B cell (primary cell): ENCODE results near the gene DNAJB1. TPM values are rescaled to one million over a fixed set of nuclear protein-coding genes. Genes with fewer than 3 reads are reported as not detected.

Experiments
- ATAC-seq: fragments of 200-7000 bp; cut with Tn5 transposase; one replicate; pipeline ENCODE4 v1.10.0; 2021; ENCODE audit warnings: low read depth, mild to moderate bottlenecking, moderate number of reproducible peaks, moderate library complexity
- CTCF ChIA-PET: fragments of 350-600 bp; sonication (Branson Sonifier 250); formaldehyde crosslinking; loops from one replicate; lab custom pipeline; 2021; ENCODE audit warnings: antibody characterized with exemption, inconsistent platforms; lab: Charles Lee
- POLR2A ChIA-PET: fragments of 350-600 bp; sonication (Branson Sonifier 250); formaldehyde crosslinking; loops from one replicate; lab custom pipeline; 2021; ENCODE audit warnings: antibody characterized with exemption; lab: Charles Lee
- DNase-seq: peaks from one replicate; pipeline ENCODE4 v3.0.0; 2013
- H2AFZ ChIP-seq: 2 replicates; pipeline ENCODE4 v1.6.1; 2012; ENCODE audit warnings: mild to moderate bottlenecking, low read depth, low read length; ENCODE audit not compliant: insufficient read depth, poor library complexity, severe bottlenecking
- H3K27ac ChIP-seq, 2 donors: 1 replicate in 1 of 2; 2 replicates in 1 of 2; pipeline ENCODE4 v1.5.1; 2012 to 2013; ENCODE audit warnings: low read length in 2 of 2, mild to moderate bottlenecking in 2 of 2, moderate library complexity in 1 of 2
- H3K27me3 ChIP-seq, 4 experiments: fragments of 200-600 bp in 1 of 4; sonication (generic) in 1 of 4; replicated peaks in 1 of 4; 1 replicate in 2 of 4; 2 replicates in 2 of 4; pipeline versions ENCODE4 v1.6.1 to v1.7.0; 2013 to 2016; ENCODE audit warnings: low read length in 3 of 4, mild to moderate bottlenecking in 2 of 4, mixed read lengths in 1 of 4, moderate library complexity in 1 of 4; ENCODE audit not compliant: insufficient read depth in 4 of 4, control insufficient read depth in 3 of 4; ENCODE audit errors: control extremely low read depth in 1 of 4
- H3K36me3 ChIP-seq, 2 experiments: replicated peaks in 1 of 2; 1 replicate in 1 of 2; 2 replicates in 1 of 2; pipeline versions ENCODE4 v1.6.1 to v1.7.1; 2013; ENCODE audit warnings: low read length in 1 of 2; ENCODE audit not compliant: insufficient read depth in 2 of 2, control insufficient read depth in 1 of 2; ENCODE audit errors: control extremely low read depth in 1 of 2, extremely low read depth in 1 of 2
- H3K4me1 ChIP-seq, 2 donors: fragments of 200-600 bp in 1 of 2; sonication (generic) in 1 of 2; 1 replicate in 1 of 2; 2 replicates in 1 of 2; pipeline versions ENCODE4 v1.5.1 to v1.6.1; 2013 to 2017; ENCODE audit warnings: low read length in 2 of 2; ENCODE audit not compliant: control insufficient read depth in 2 of 2, insufficient read depth in 2 of 2
- H3K4me2 ChIP-seq: replicated peaks from 2 replicates; pipeline ENCODE3; 2012; ENCODE audit warnings: mild to moderate bottlenecking, low read depth, low read length; ENCODE audit not compliant: poor library complexity, severe bottlenecking
- H3K4me3 ChIP-seq, 5 experiments: fragments of 200-600 bp in 1 of 5; sonication (generic) in 1 of 5; 1 replicate in 3 of 5; 2 replicates in 2 of 5; pipeline versions ENCODE4 v1.5.1 to v1.7.0; 2011 to 2016; ENCODE audit warnings: low read length in 4 of 5, mild to moderate bottlenecking in 4 of 5, low read depth in 2 of 5, control low read depth in 1 of 5, moderate library complexity in 1 of 5; ENCODE audit not compliant: insufficient read depth in 1 of 5; ENCODE audit errors: control extremely low read depth in 1 of 5, extremely low read depth in 1 of 5
- H3K79me2 ChIP-seq: fragments of 200-600 bp; sonication (generic); one replicate; pipeline ENCODE4 v1.6.0; 2016; ENCODE audit warnings: low read length; ENCODE audit not compliant: control insufficient read depth, insufficient read depth
- H3K9ac ChIP-seq: fragments of 200-600 bp; sonication (generic); 2 replicates; pipeline ENCODE4 v1.6.1; 2017; ENCODE audit warnings: mild to moderate bottlenecking, low read length, moderate library complexity
- H3K9me3 ChIP-seq, 3 donors: one replicate each; pipeline versions ENCODE4 v1.6.1 to v1.7.1; 2013; ENCODE audit warnings: low read length in 2 of 3; ENCODE audit not compliant: control insufficient read depth in 2 of 3, insufficient read depth in 1 of 3; ENCODE audit errors: control extremely low read depth in 1 of 3
- H4K20me1 ChIP-seq: 2 replicates; pipeline ENCODE4 v1.6.0; 2012; ENCODE audit warnings: mild to moderate bottlenecking, low read length; ENCODE audit not compliant: insufficient read depth, control insufficient read depth, poor library complexity, severe bottlenecking
- H3K27ac Mint-ChIP-seq: one replicate; pipeline ENCODE4 v1.8.0; 2021; ENCODE audit warnings: mixed read lengths
- H3K27me3 Mint-ChIP-seq: one replicate; pipeline ENCODE4 v1.8.0; 2021; ENCODE audit warnings: mixed read lengths
- H3K4me1 Mint-ChIP-seq: one replicate; pipeline ENCODE4 v1.8.0; 2021; ENCODE audit warnings: mixed read lengths
- H3K4me3 Mint-ChIP-seq: one replicate; pipeline ENCODE4 v1.8.0; 2021; ENCODE audit warnings: mixed read lengths
- H3K9me3 Mint-ChIP-seq: one replicate; pipeline ENCODE4 v1.8.0; 2022; ENCODE audit warnings: mixed read lengths; ENCODE audit not compliant: insufficient read depth
- CTCF ChIP-seq: fragments of 200-600 bp; IDR thresholded peaks from one replicate; pipeline ENCODE4 v1.8.0; 2022; ENCODE audit warnings: antibody characterized with exemption, mild to moderate bottlenecking
- EZH2 ChIP-seq: IDR thresholded peaks from 2 replicates; pipeline ENCODE4 v1.6.1; 2012; ENCODE audit warnings: borderline replicate concordance, low read depth, mild to moderate bottlenecking, moderate library complexity, low read length; ENCODE audit not compliant: insufficient read depth, poor library complexity, severe bottlenecking
- WGBS: methylation state at CpG from one replicate; pipeline ENCODE4 v1.1.5; 2013; ENCODE audit warnings: missing lambda C conversion rate; ENCODE audit not compliant: insufficient coverage; 5-methylcytosine and 5-hydroxymethylcytosine counted together
- intact Hi-C: fragments of 100-400 bp; cut with micrococcal nuclease; formaldehyde crosslinking; loops from one replicate; pipeline ENCODE4 v1.10.0; 2022
- polyA plus RNA-seq: library from polyadenylated mRNA; depleted of rRNA; stranded (reverse); fragments of >200 nt; gene quantifications from 2 replicates; pipeline ENCODE4 v1.2.3, GENCODE V29; 2012
- total RNA-seq, 2 donors: library from RNA; stranded (reverse); fragments of 120-200 nt in 1 of 2; gene quantifications; 1 replicate in 1 of 2; 2 replicates in 1 of 2; pipeline versions ENCODE4 v1.2.3 to v1.2.4, GENCODE V29; 2013 to 2022

The DNAJB1 gene
- total and polyA plus RNA-seq, 2 donors (not counting 1 experiment from before 2014, with no cell fraction given), result 72.8 to 194 TPM

DNA sequence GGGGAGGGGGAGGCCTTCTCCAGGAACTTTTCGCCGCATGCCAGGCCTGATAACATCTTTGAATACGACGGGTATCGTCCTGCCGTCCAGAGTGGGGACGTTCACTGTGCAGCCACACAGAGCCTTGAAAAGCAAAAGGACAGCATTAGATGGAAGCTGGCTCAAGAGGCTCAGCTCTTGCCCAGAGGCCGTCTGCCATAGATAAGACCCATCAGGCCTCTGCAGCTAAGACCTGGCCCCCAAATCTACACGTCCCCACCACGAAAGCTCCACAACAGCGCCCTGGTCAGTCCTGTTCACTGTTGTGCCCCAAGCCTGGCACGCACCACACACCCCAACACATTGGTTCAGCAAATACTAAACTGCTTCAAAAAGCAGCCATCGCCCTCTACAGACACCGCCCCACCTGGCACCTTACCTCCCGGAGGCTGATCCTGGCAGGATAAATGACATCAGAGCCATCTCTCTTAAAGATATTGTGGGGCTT, 2.1 kb downstream of the DNAJB1 start:
- peak overlapping the region in 1 of 5 experiments; percentile 98 for H3K4me3 ChIP-seq
- Mint-ChIP-seq H3K4me1 (peaks cover 45% of the 10 kb centered on the region), H3K4me3 (peak overlapping the region; percentile 96), H3K9me3 (no peaks in the 10 kb centered on the region), H3K27ac (peak overlapping the region; percentile 82), H3K27me3 (no peaks in the 10 kb centered on the region)
- ATAC-seq, result no peak
- H3K79me2 ChIP-seq, result peaks cover 21% of the 10 kb centered on the region
- H3K4me2 ChIP-seq, result peak overlapping the region; percentile 93
- H3K27ac ChIP-seq, result no peak overlapping the region
- H4K20me1 ChIP-seq, result peaks cover 43% of the 10 kb centered on the region
- H3K27me3 ChIP-seq, result no peaks in the 10 kb centered on the region
- H3K9me3 ChIP-seq, result no peaks in the 10 kb centered on the region
- TF ChIP-seq EZH2 (no peak), CTCF (no peak)
- no peak for DNase-seq
- POLR2A ChIA-PET, result no interaction called here
- H3K36me3 ChIP-seq, result peaks cover 0 to 25% of the 10 kb centered on the region in 2 experiments
- peaks cover 32 to 39% of the 10 kb centered on the region in 2 donors for H3K4me1 ChIP-seq
- H3K9ac ChIP-seq, result no peak overlapping the region
- intact Hi-C loops, result no loop called here
- 87% methylated on average over 11 of the region's 15 CpGs for WGBS
- CTCF ChIA-PET, result interaction anchor here (1.8 to 1.9 kb wide), 2 partner anchors 41 to 379 kb away, joined by 6 read pairs; partner anchors contain the start of gene ASF1B
- H2AFZ ChIP-seq, result no peak overlapping the region

GRCh38 chr19:14515501-14516047, 2.6 kb downstream of the DNAJB1 start:
- Histone ChIP-seq H3K79me2 (peaks cover 21% of the 10 kb centered on the region), H3K4me3 (no peak overlapping the region), H3K9me3 (no peaks in the 10 kb centered on the region), H3K27ac (no peak overlapping the region), H3K4me2 (no peak overlapping the region), H4K20me1 (peaks cover 43% of the 10 kb centered on the region), H3K4me1 (peaks cover 32 to 39% of the 10 kb centered on the region in 2 donors), H2AFZ (no peak overlapping the region), H3K9ac (no peak overlapping the region), H3K36me3 (peaks cover 0 to 25% of the 10 kb centered on the region in 2 experiments), H3K27me3 (no peaks in the 10 kb centered on the region)
- TF ChIP-seq EZH2 (no peak), CTCF (no peak)
- ChIA-PET POLR2A (no interaction called here), CTCF (no interaction called here)
- intact Hi-C loops, result no loop called here
- peak overlapping the region; percentile 60 for H3K27ac Mint-ChIP-seq
- DNase-seq, result no peak
- no peaks in the 10 kb centered on the region for H3K27me3 Mint-ChIP-seq
- peaks cover 45% of the 10 kb centered on the region for H3K4me1 Mint-ChIP-seq
- H3K4me3 Mint-ChIP-seq, result peak overlapping the region; percentile 96
- no peak for ATAC-seq
- no peaks in the 10 kb centered on the region for H3K9me3 Mint-ChIP-seq
- 93% methylated on average over 3 of the region's 8 CpGs for WGBS
